IPS-18a (cell line): Measurements from ENCODE around the gene MED13L.

Source experiments
- H3K27ac ChIP-seq: one replicate; pipeline ENCODE4 v1.5.1; 2013; ENCODE audit warnings: low read length
- H3K27me3 ChIP-seq: one replicate; pipeline ENCODE4 v1.6.1; 2013; ENCODE audit warnings: mild to moderate bottlenecking, low read length; ENCODE audit not compliant: control insufficient read depth, insufficient read depth
- H3K36me3 ChIP-seq: one replicate; pipeline ENCODE4 v1.6.1; 2013; ENCODE audit warnings: low read depth, low read length; ENCODE audit not compliant: control insufficient read depth
- H3K4me1 ChIP-seq: one replicate; pipeline ENCODE4 v1.6.1; 2013; ENCODE audit warnings: low read depth, low read length; ENCODE audit not compliant: control insufficient read depth
- H3K4me3 ChIP-seq: one replicate; pipeline ENCODE4 v1.5.1; 2013; ENCODE audit warnings: low read length
- H3K9ac ChIP-seq: one replicate; pipeline ENCODE4 v1.6.1; 2013; ENCODE audit warnings: mild to moderate bottlenecking, low read length, moderate library complexity
- H3K9me3 ChIP-seq: one replicate; pipeline ENCODE4 v1.6.1; 2013; ENCODE audit warnings: low read depth, low read length; ENCODE audit not compliant: control insufficient read depth

MED13L gene

GRCh38 chr12:116166306-116166705 is 111.2 kb downstream of the MED13L start:
- no peaks in the 10 kb centered on the region for H3K9me3 ChIP-seq
- H3K9ac ChIP-seq = no peak overlapping the region
- no peak overlapping the region for H3K27ac ChIP-seq
- no peak overlapping the region for H3K4me3 ChIP-seq
- H3K36me3 ChIP-seq = no peaks in the 10 kb centered on the region
- peaks cover 17% of the 10 kb centered on the region for H3K4me1 ChIP-seq
- no peaks in the 10 kb centered on the region for H3K27me3 ChIP-seq

GRCh38 chr12:116165036-116165425 is 112.5 kb downstream of the MED13L start:
- H3K9me3 ChIP-seq = no peaks in the 10 kb centered on the region
- H3K4me1 ChIP-seq = peaks cover 20% of the 10 kb centered on the region
- no peak overlapping the region for H3K9ac ChIP-seq
- H3K27me3 ChIP-seq = no peaks in the 10 kb centered on the region
- H3K27ac ChIP-seq = no peak overlapping the region
- no peak overlapping the region for H3K4me3 ChIP-seq
- no peaks in the 10 kb centered on the region for H3K36me3 ChIP-seq

- Histone ChIP-seq H3K36me3 (no peaks in the 10 kb centered on the region), H3K27ac (no peak overlapping the region), H3K9ac (no peak overlapping the region), H3K4me3 (no peak overlapping the region), H3K27me3 (no peaks in the 10 kb centered on the region), H3K9me3 (no peaks in the 10 kb centered on the region), H3K4me1 (peaks cover 20% of the 10 kb centered on the region)
These were observed 113.0 kb downstream of the MED13L start for GRCh38 chr12:116164250-116165035.

DNA sequence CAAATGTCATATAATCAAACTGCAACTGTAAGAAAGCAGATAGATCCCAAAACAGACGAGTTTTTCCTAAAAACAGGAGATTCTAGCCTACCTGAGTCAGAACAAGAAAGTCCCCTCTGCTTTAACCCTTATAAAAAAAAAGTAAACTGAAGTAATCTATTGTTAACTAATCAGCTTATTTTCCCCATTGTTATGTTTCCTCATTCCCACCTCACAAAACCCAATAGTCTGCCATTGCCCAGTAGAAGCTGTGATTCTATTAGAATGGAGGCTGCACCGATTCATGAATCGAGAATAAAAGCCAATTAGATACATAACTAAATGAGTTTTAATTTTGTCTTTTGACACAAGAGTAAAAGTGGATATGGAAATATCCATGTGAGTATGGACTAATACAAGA is 115.4 kb downstream of the MED13L start:
- Histone ChIP-seq H3K9me3 (no peaks in the 10 kb centered on the region), H3K27ac (no peak overlapping the region), H3K4me1 (peaks cover 32% of the 10 kb centered on the region), H3K4me3 (no peak overlapping the region), H3K27me3 (no peaks in the 10 kb centered on the region), H3K36me3 (no peaks in the 10 kb centered on the region), H3K9ac (no peak overlapping the region)

- H3K9me3 ChIP-seq = no peaks in the 10 kb centered on the region
- H3K27ac ChIP-seq = no peak overlapping the region
- H3K27me3 ChIP-seq = no peaks in the 10 kb centered on the region
- peaks cover 32% of the 10 kb centered on the region for H3K4me1 ChIP-seq
- H3K9ac ChIP-seq = no peak overlapping the region
- H3K4me3 ChIP-seq = no peak overlapping the region
- H3K36me3 ChIP-seq = no peaks in the 10 kb centered on the region
These were observed 115.9 kb downstream of the MED13L start for GRCh38 chr12:116161588-116161987.

- no peaks in the 10 kb centered on the region for H3K9me3 ChIP-seq
- no peak overlapping the region for H3K27ac ChIP-seq
- H3K4me1 ChIP-seq = peaks cover 32% of the 10 kb centered on the region
These were observed 116.5 kb downstream of the MED13L start for GRCh38 chr12:116160883-116161458.

GRCh38 chr12:116160231-116160630 is 117.3 kb downstream of the MED13L start:
- Histone ChIP-seq H3K27me3 (no peaks in the 10 kb centered on the region), H3K36me3 (no peaks in the 10 kb centered on the region), H3K4me3 (no peak overlapping the region), H3K9me3 (no peaks in the 10 kb centered on the region), H3K4me1 (peaks cover 32% of the 10 kb centered on the region), H3K9ac (no peak overlapping the region), H3K27ac (no peak overlapping the region)

More at GRCh38 chr12:116160883-116161458, 116.5 kb downstream of the MED13L start:
- Histone ChIP-seq H3K9ac (no peak overlapping the region), H3K27me3 (no peaks in the 10 kb centered on the region), H3K4me3 (no peak overlapping the region), H3K36me3 (no peaks in the 10 kb centered on the region)

DNA sequence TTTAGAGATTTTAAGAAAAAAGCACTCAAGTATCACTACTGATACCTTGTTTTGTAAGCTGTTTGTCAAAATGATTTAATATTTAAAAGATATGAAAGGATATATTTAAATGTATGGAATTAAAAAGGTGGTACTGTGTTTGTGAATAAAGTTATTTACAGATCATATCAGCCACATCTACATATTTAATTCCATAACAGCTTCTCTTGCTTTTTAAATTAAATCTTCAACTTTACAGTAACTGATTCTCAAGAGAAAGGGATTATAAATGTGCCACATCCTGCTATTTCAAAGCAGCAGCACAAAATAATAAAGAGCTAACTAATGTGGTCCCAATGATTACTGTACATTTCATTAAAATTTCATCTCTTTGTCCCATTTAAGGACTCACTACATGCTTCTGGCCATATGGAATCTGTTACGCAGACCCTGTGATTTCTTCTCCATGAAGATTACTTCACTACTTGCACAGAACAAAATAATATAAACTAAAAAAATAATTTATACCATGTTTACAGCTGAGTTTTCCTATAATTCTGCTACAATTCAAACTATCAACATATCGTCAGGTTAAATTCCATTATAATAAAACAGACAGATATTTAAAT is 117.8 kb downstream of the MED13L start:
- Histone ChIP-seq H3K36me3 (no peaks in the 10 kb centered on the region), H3K27me3 (no peaks in the 10 kb centered on the region), H3K9me3 (no peaks in the 10 kb centered on the region), H3K4me3 (no peak overlapping the region), H3K27ac (no peak overlapping the region), H3K4me1 (peaks cover 32% of the 10 kb centered on the region), H3K9ac (no peak overlapping the region)

- no peaks in the 10 kb centered on the region for H3K9me3 ChIP-seq
- H3K4me3 ChIP-seq = no peak overlapping the region
- no peaks in the 10 kb centered on the region for H3K27me3 ChIP-seq
- peaks cover 35% of the 10 kb centered on the region for H3K4me1 ChIP-seq
- no peak overlapping the region for H3K27ac ChIP-seq
- no peak overlapping the region for H3K9ac ChIP-seq
- H3K36me3 ChIP-seq = no peaks in the 10 kb centered on the region
These were observed 118.3 kb downstream of the MED13L start for GRCh38 chr12:116159175-116159574.

DNA sequence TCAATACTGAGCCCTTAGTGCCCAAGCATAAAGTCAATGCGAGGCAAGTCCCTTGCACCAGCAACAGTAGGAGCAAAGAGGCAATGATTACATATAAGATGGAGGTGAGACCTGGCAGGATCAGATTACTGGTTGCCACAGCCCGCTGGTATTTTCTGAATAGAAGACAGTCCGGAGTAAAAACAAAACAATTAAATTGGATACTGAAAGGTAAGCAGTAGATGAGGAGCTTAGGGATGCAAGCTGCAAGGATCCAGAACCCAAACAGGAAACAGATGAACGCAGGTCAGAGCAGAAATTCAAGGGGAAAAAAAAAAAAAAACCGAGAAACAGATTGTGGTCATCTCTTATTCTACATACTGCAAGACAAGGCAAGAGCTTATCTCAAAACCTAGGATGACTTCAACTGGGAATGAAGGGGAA is 119.6 kb downstream of the MED13L start:
- no peak overlapping the region for H3K4me3 ChIP-seq
- H3K9me3 ChIP-seq = no peaks in the 10 kb centered on the region
- H3K9ac ChIP-seq = no peak overlapping the region
- H3K4me1 ChIP-seq = peaks cover 48% of the 10 kb centered on the region
- H3K27me3 ChIP-seq = no peaks in the 10 kb centered on the region
- H3K27ac ChIP-seq = peak overlapping the region; percentile 20
- H3K36me3 ChIP-seq = no peaks in the 10 kb centered on the region

- H3K9ac ChIP-seq = no peak overlapping the region
- no peak overlapping the region for H3K27ac ChIP-seq
- no peaks in the 10 kb centered on the region for H3K9me3 ChIP-seq
- H3K4me3 ChIP-seq = no peak overlapping the region
- H3K27me3 ChIP-seq = no peaks in the 10 kb centered on the region
- H3K4me1 ChIP-seq = peaks cover 39% of the 10 kb centered on the region
- no peaks in the 10 kb centered on the region for H3K36me3 ChIP-seq
These were observed 120.9 kb downstream of the MED13L start for GRCh38 chr12:116156614-116157013.
